H1 (cell line): ENCODE data around the gene DRC3. TPM values are rescaled to one million over a fixed set of nuclear protein-coding genes. Genes with fewer than 3 reads are reported as not detected.

Source experiments
- EGR1 ChIP-seq: IDR thresholded peaks from 2 replicates; pipeline ENCODE4 v1.6.1; 2011; ENCODE audit warnings: low read depth, low read length, borderline replicate concordance
- HDAC2 ChIP-seq, 2 experiments: fragments of 300-600 bp in 1 of 2; sonication (generic) in 1 of 2; IDR thresholded peaks; 2 replicates each; pipeline ENCODE4 v1.6.1; 2011 to 2012; ENCODE audit warnings: low read depth in 2 of 2, low read length in 2 of 2, mild to moderate bottlenecking in 2 of 2, moderate library complexity in 2 of 2, borderline replicate concordance in 1 of 2, inconsistent platforms in 1 of 2
- POU5F1 ChIP-seq: IDR thresholded peaks from 2 replicates; pipeline ENCODE4 v1.6.1; 2011; ENCODE audit warnings: low read depth, mild to moderate bottlenecking, low read length, moderate library complexity
- polyA plus RNA-seq, 7 experiments: library from polyadenylated mRNA; depleted of rRNA in 3 of 7; stranded (reverse) in 5 of 7; unstranded in 2 of 7; fragments of >200 nt in 5 of 7; fragments of 200-250 nt in 2 of 7; gene quantifications; 1 replicate in 5 of 7; 2 replicates in 1 of 7; 4 replicates in 1 of 7; pipeline versions ENCODE4 v1.2.1 to v1.2.3, GENCODE V29; 2011 to 2013; ENCODE audit warnings: missing spikeins in 2 of 7, mixed read lengths in 2 of 7
- total RNA-seq: library from RNA; stranded (reverse); fragmentation: NEBNext Ultra II Directional; extraction: Animal tissue kit (Norgen Biotek cat#: 25700); gene quantifications from 2 replicates; pipeline ENCODE4 v1.2.1, GENCODE V29; 2021
- TF ChIP-seq, protein P1 (sequence below), 3 experiments: IDR thresholded peaks; 1 replicate in 2 of 3; 2 replicates in 1 of 3; pipeline versions ENCODE4 v1.5.1 to v1.6.1; 2011; ENCODE audit warnings: low read length in 3 of 3, mild to moderate bottlenecking in 3 of 3, inconsistent platforms in 2 of 3, low read depth in 1 of 3, moderate library complexity in 1 of 3; ENCODE audit not compliant: insufficient read depth in 1 of 3; ENCODE audit errors: control extremely low read depth in 1 of 3

Gene DRC3
- total and polyA plus RNA-seq, 2 of the 8 experiments (the other 6 are each of a cell fraction or from before 2014, with no cell fraction given), result 0.59 TPM; not detected in 1

- TF ChIP-seq, protein P1, sequence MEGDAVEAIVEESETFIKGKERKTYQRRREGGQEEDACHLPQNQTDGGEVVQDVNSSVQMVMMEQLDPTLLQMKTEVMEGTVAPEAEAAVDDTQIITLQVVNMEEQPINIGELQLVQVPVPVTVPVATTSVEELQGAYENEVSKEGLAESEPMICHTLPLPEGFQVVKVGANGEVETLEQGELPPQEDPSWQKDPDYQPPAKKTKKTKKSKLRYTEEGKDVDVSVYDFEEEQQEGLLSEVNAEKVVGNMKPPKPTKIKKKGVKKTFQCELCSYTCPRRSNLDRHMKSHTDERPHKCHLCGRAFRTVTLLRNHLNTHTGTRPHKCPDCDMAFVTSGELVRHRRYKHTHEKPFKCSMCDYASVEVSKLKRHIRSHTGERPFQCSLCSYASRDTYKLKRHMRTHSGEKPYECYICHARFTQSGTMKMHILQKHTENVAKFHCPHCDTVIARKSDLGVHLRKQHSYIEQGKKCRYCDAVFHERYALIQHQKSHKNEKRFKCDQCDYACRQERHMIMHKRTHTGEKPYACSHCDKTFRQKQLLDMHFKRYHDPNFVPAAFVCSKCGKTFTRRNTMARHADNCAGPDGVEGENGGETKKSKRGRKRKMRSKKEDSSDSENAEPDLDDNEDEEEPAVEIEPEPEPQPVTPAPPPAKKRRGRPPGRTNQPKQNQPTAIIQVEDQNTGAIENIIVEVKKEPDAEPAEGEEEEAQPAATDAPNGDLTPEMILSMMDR (IDR thresholded peaks at IDR 0.05; ENCODE audit: control extremely low read depth in 1 of 3, insufficient read depth in 1 of 3, low read depth in 1 of 3, low read length in 3 of 3), result no peak
- TF ChIP-seq HDAC2 (IDR thresholded peaks at IDR 0.05; ENCODE audit: borderline replicate concordance in 1 of 2, low read depth in 2 of 2, low read length in 2 of 2) (no peak), POU5F1 (no peak), EGR1 (no peak)
Observed at GRCh38 chr17:17983776-17984175, 11.1 kb downstream of the DRC3 start (continued).
